DMS114 treated with DMSO at 0.1 percent for 48 hours (cell line): ENCODE measurements around the gene C1orf232.

Source experiments
- DNase-seq: peaks from one replicate; lab custom pipeline; 2025; ENCODE audit not compliant: unreplicated experiment; lab: John Stamatoyannopoulos, UW

The C1orf232 gene

GRCh38 chr1:26180010-26180506 is 11.3 kb upstream of the C1orf232 start:
- DNase-seq = no peak

GRCh38 chr1:26177182-26177684 is 8.5 kb upstream of the C1orf232 start, which contains the start of gene CNKSR1:
Gene CNKSR1, plus strand, starts transcription at chr1:26177491. Its CDS starts 57 bp downstream, at chr1:26177548.
- DNase-seq = no peak

GRCh38 chr1:26175346-26175745 is 6.6 kb upstream of the C1orf232 start:
- DNase-seq = no peak

GRCh38 chr1:26171084-26172072 is 2.6 kb upstream of the C1orf232 start, which contains the start of gene ZNF593OS:
Gene ZNF593OS, minus strand, starts transcription at chr1:26171832. Its CDS starts 171 bp downstream, at chr1:26171661.
- DNase-seq = no peak

- DNase-seq = no peak
Observed at GRCh38 chr1:26170472-26170821, 1.7 kb upstream of the C1orf232 start.

GRCh38 chr1:26169669-26170471 is 1.1 kb upstream of the C1orf232 start, which contains the start of gene ZNF593:
Gene ZNF593, plus strand, starts transcription at chr1:26169908. Its CDS starts 76 bp downstream, at chr1:26169984.
- DNase-seq = peak; percentile 74

- DNase-seq = no peak
Observed at GRCh38 chr1:26169198-26169554, 413 bp upstream of the C1orf232 start.

GRCh38 chr1:26166719-26167281 is 2.0 kb downstream of the C1orf232 start:
- DNase-seq = no peak

GRCh38 chr1:26164861-26165842 is 3.6 kb downstream of the C1orf232 start:
- DNase-seq = no peak

GRCh38 chr1:26164036-26164860 is 4.5 kb downstream of the C1orf232 start:
- DNase-seq = no peak

GRCh38 chr1:26163684-26164035 is 5.1 kb downstream of the C1orf232 start:
- no peak for DNase-seq

- DNase-seq = no peak
Observed at GRCh38 chr1:26162220-26162709, 6.5 kb downstream of the C1orf232 start.

- DNase-seq = peak; percentile 46
Observed at GRCh38 chr1:26161415-26162219, 7.1 kb downstream of the C1orf232 start.

- DNase-seq = no peak
Observed at GRCh38 chr1:26160527-26161414, 8.0 kb downstream of the C1orf232 start.

GRCh38 chr1:26159743-26160039 is 9.1 kb downstream of the C1orf232 start:
- DNase-seq = no peak

GRCh38 chr1:26158908-26159742 is 9.6 kb downstream of the C1orf232 start, which contains the start of gene FAM110D:
Gene FAM110D, plus strand, starts transcription at chr1:26159079. Its CDS starts 2,213 bp downstream, at chr1:26161292.
- no peak for DNase-seq
